HG03064 (cell line): ENCODE data around the gene DEFB131B.
A peak's percentile ranks its signal among the peaks of the same experiment; 100 is the strongest.
"Not testable (repeated sequence)": the region's sequence is repeated elsewhere in the genome, so short reads cannot be mapped to it uniquely, and the experiment has no call there.

ENCODE experiments used
- ATAC-seq: cut with Tn5 transposase; IDR thresholded peaks from one replicate; pipeline ENCODE4 v1.9.1; 2021; ENCODE audit warnings: low read depth; ENCODE audit not compliant: unreplicated experiment

The DEFB131B gene

GRCh38 chr11:71910775-71911174, 32.5 kb downstream of the DEFB131B start:
- ATAC-seq: not testable (repeated sequence)

GRCh38 chr11:71911321-71911985, 33.2 kb downstream of the DEFB131B start:
- ATAC-seq: not testable (repeated sequence)

GRCh38 chr11:71911986-71912340, 33.7 kb downstream of the DEFB131B start:
- not testable (repeated sequence) for ATAC-seq

- no peak for ATAC-seq
These were observed 35.7 kb downstream of the DEFB131B start for GRCh38 chr11:71913756-71914526.

DNA sequence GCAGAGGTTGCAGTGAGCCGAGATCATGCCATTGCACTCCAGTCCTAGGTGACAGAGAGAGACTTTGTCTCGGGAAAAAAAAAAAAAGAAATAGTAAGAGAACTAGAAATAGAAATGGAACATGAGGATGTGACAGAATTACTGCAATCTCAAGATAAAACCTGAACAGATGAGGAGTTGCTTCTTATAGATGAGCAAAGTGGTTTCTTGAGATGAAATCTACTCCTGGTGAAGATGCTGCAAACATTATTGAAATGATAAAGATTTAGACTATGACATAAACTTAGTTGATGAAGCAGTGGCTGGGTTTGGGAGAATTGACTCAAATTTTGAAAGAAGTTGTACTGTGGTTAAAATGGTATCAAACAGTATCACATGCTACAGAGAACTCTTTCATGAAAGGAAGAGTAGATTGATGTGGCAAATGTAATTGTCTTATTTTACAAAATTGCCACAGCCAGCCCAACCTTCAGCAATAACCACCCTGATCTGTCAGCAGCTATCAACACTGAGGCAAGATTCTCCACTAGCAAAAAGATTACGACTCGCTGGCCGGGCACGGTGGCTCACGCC, 36.5 kb downstream of the DEFB131B start:
- no peak for ATAC-seq

DNA sequence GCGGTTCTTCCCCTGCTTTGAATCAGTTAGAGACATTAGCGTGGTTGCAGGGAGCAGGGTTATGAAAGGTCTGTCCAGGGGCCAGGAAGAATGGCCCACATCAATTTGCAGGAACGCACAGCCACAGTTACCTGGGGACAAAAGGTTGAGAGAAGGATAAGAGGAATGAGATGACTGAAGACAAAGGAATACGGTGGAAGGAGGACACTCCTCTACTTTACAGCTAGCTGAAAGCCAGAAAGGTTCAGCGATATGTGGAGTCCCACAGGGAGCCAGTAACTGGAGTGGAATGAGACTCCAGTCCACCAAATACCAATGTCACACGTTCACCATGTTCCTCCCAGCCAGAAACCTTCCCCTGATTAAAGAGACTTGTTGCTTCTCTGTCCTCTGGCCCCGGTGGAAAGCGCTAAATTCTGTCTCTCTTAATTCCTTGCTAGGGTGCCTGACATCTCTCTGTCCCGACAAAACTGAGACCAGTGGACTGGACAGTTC, 39.4 kb downstream of the DEFB131B start:
- no peak for ATAC-seq

DNA sequence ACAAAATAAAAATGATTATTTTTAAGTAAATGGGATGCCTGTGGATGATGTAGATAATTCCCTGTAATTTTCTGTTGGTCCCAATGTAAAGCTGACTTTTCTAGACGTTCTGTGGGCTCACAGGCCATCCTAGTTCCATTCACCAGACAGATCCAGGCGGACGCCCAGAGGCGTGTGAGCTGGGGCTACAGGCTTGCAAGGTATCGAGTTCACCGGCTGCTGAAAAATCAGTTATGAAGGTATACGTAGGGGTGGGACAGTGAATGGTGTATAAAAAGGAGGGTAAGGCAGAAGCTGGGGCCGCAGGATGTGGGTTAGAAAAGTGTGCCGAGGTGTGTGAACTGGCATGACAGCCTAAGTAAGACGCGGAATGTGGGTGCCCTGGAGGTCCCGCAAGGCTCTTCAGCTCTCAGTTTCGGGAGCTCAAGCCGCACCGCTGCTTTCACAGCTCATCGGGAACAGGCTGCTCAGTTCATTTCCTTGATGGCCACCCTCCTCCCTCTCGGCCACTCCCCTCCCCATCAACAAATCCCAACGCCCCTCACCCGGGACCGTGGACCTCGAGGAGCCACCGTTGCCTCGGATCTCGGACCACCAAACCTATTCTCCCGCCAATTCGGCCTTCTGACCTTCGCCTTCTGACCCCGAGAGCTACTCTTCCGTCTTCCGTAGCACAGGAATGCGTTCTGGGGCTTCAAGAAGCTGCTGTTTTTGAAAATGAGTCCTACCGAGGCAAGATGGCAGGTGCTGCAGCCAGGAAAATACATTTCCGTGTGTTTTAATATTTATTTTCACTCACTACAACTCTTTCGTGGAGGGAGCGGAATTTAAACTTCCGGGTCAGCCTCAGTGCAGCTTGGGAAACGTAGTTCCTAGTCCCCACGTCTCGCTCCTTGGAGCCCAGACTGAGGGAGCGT, 49.8 kb downstream of the DEFB131B start, which contains the start of gene XNDC1N:
TSS of gene XNDC1N (minus strand) at position 775 of the 917 bp plus-strand sequence. CDS start 5,241 bp downstream, outside the sequence.
- peak; percentile 72 for ATAC-seq

- ATAC-seq: peak; percentile 69
These were observed 50.6 kb downstream of the DEFB131B start, which contains the start of gene RNF121 for GRCh38 chr11:71928737-71929443. Gene RNF121, plus strand, starts transcription at chr11:71929046. Its CDS starts 16 bp downstream, at chr11:71929062.

GRCh38 chr11:71929491-71929890, 51.2 kb downstream of the DEFB131B start:
- ATAC-seq: no peak

DNA sequence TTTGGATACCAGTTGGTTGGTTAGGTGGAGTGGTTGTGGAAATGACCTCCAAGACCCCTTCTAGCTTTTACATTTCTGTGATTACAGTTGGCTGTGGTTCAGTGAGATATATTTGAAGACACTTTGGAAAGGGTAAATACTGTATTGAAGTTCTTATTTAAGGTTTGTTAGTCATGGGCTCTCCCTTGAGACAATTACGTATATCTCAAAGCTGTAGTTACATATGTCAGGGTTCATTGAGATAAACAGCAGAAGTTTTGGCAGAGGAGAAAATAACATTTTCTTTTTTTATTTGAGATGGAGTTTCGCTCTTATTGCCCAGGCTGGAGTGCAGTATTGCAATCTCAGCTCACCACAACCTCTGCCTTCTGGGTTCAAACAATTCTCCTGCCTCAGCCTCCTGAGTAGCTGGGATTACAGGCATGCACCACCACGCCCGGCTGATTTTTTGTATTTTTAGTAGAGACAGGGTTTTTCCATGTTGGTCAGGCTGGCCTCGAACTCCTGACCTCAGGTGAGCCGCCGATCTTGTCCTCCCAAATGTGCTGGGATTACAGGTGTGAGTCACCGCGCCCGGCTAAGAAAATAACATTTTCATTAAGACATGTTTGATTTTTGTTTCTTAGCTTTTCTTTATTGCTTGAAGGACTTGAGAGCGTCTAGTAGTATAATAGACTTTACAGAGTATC, 52.4 kb downstream of the DEFB131B start:
- no peak for ATAC-seq

- no peak for ATAC-seq
These were observed 53.0 kb downstream of the DEFB131B start for GRCh38 chr11:71931245-71931602.

- no peak for ATAC-seq
These were observed 55.1 kb downstream of the DEFB131B start for GRCh38 chr11:71933141-71933933.
